IMR-90 (cell line): ENCODE results near the gene SPATA9. TPM values are rescaled to one million over a fixed set of nuclear protein-coding genes. Genes with fewer than 3 reads are reported as not detected.
A peak's percentile ranks its signal among the peaks of the same experiment; 100 is the strongest.

ENCODE experiments used
- ATAC-seq: fragments of 200-7000 bp; cut with Tn5 transposase; 2 replicates; pipeline ENCODE4 v1.9.1; 2020; ENCODE audit warnings: low read depth, mild to moderate bottlenecking, moderate library complexity
- BruUV-seq: library from RNA; stranded (reverse); fragments of 400-500 nt; replicated peaks from 2 replicates; lab custom pipeline; 2021; lab: Mats Ljungman, UMichigan
- CTCF ChIA-PET: fragments of 300-600 bp; formaldehyde crosslinking; extraction: SDS; loops from one replicate; lab custom pipeline; 2021; ENCODE audit warnings: antibody characterized with exemption; lab: Yijun Ruan, JAX
- POLR2A ChIA-PET: fragments of 300-600 bp; sonication (Branson Sonifier 250); formaldehyde crosslinking; loops from one replicate; lab custom pipeline; 2022; ENCODE audit warnings: antibody characterized with exemption; ENCODE audit not compliant: unreplicated experiment; lab: Charles Lee
- DNase-seq: peaks from one replicate; pipeline ENCODE4 v3.0.0; 2013
- H2AFZ ChIP-seq: replicated peaks from 2 replicates; pipeline ENCODE3; 2013; ENCODE audit warnings: low read length, mild to moderate bottlenecking; ENCODE audit not compliant: poor library complexity
- H2AK5ac ChIP-seq: 2 replicates; pipeline ENCODE4 v1.6.1; 2013; ENCODE audit warnings: low read depth, low read length, inconsistent platforms
- H2AK9ac ChIP-seq: replicated peaks from 2 replicates; pipeline ENCODE3; 2013; ENCODE audit warnings: mild to moderate bottlenecking, low read depth, low read length, moderate library complexity; ENCODE audit not compliant: poor library complexity
- H2BK120ac ChIP-seq: 2 replicates; pipeline ENCODE4 v1.6.1; 2013; ENCODE audit warnings: low read depth, low read length, inconsistent platforms
- H2BK15ac ChIP-seq: 3 replicates; pipeline ENCODE4 v1.6.1; 2013; ENCODE audit warnings: low read depth, low read length, inconsistent platforms
- H2BK20ac ChIP-seq: 2 replicates; pipeline ENCODE4 v1.6.1; 2013; ENCODE audit warnings: low read depth, mild to moderate bottlenecking, inconsistent platforms, low read length, moderate library complexity
- H2BK5ac ChIP-seq: 2 replicates; pipeline ENCODE4 v1.6.1; 2013; ENCODE audit warnings: mild to moderate bottlenecking, low read depth, low read length, inconsistent platforms; ENCODE audit not compliant: poor library complexity, severe bottlenecking
- H3K14ac ChIP-seq: replicated peaks from 2 replicates; pipeline ENCODE4 v1.6.1; 2013; ENCODE audit warnings: low read depth, low read length, inconsistent platforms
- H3K18ac ChIP-seq: 2 replicates; pipeline ENCODE4 v1.6.1; 2013; ENCODE audit warnings: low read depth, low read length, control low read depth
- H3K23ac ChIP-seq: 2 replicates; pipeline ENCODE4 v1.6.1; 2013; ENCODE audit warnings: low read depth, low read length, inconsistent platforms
- H3K27ac ChIP-seq: 2 replicates; pipeline ENCODE4 v1.5.1; 2013; ENCODE audit warnings: mild to moderate bottlenecking, control low read depth, low read length; ENCODE audit not compliant: insufficient read depth
- H3K27me3 ChIP-seq: 2 replicates; pipeline ENCODE4 v1.6.1; 2013; ENCODE audit warnings: low read length; ENCODE audit not compliant: control insufficient read depth, insufficient read depth
- H3K36me3 ChIP-seq: 2 replicates; pipeline ENCODE4 v1.6.1; 2013; ENCODE audit warnings: low read length, mixed read lengths; ENCODE audit not compliant: control insufficient read depth, insufficient read depth
- H3K4ac ChIP-seq: 2 replicates; pipeline ENCODE4 v1.6.1; 2013; ENCODE audit warnings: low read depth, low read length, inconsistent platforms
- H3K4me1 ChIP-seq: 2 replicates; pipeline ENCODE4 v1.6.1; 2013; ENCODE audit warnings: low read length, mixed read lengths; ENCODE audit not compliant: control insufficient read depth, insufficient read depth
- H3K4me2 ChIP-seq: 2 replicates; pipeline ENCODE4 v1.6.1; 2013; ENCODE audit warnings: low read depth, mild to moderate bottlenecking, control low read depth, low read length, moderate library complexity
- H3K4me3 ChIP-seq: 2 replicates; pipeline ENCODE4 v1.5.1; 2013; ENCODE audit warnings: low read depth, mild to moderate bottlenecking, control low read depth, low read length, moderate library complexity; ENCODE audit not compliant: insufficient read depth
- H3K56ac ChIP-seq: 2 replicates; pipeline ENCODE4 v1.6.1; 2013; ENCODE audit warnings: low read length, inconsistent platforms; ENCODE audit not compliant: insufficient read depth; ENCODE audit errors: extremely low read depth
- H3K79me1 ChIP-seq, 2 experiments: 2 replicates each; pipeline ENCODE4 v1.6.1; 2013; ENCODE audit warnings: low read length in 2 of 2, inconsistent platforms in 1 of 2, low read depth in 1 of 2
- H3K9ac ChIP-seq: 2 replicates; pipeline ENCODE4 v1.6.1; 2013; ENCODE audit warnings: low read depth, low read length, control low read depth
- H3K9me1 ChIP-seq: 2 replicates; pipeline ENCODE4 v1.6.1; 2013; ENCODE audit warnings: low read length, inconsistent platforms; ENCODE audit not compliant: insufficient read depth
- H3K9me3 ChIP-seq: 2 replicates; pipeline ENCODE4 v1.6.1; 2013; ENCODE audit warnings: low read length; ENCODE audit not compliant: control insufficient read depth, insufficient read depth
- H4K20me1 ChIP-seq: 2 replicates; pipeline ENCODE4 v1.6.1; 2013; ENCODE audit warnings: low read length, inconsistent platforms; ENCODE audit not compliant: insufficient read depth
- H4K5ac ChIP-seq: 2 replicates; pipeline ENCODE4 v1.6.1; 2013; ENCODE audit warnings: mild to moderate bottlenecking, low read depth, low read length, control low read depth
- H4K8ac ChIP-seq, 2 experiments: 2 replicates each; pipeline ENCODE4 v1.6.1; 2013; ENCODE audit warnings: low read depth in 2 of 2, low read length in 2 of 2, control low read depth in 1 of 2, inconsistent platforms in 1 of 2
- H4K91ac ChIP-seq: 2 replicates; pipeline ENCODE4 v1.6.1; 2013; ENCODE audit warnings: low read depth, low read length, inconsistent platforms; ENCODE audit not compliant: insufficient read depth
- BHLHE40 ChIP-seq: fragments of 150-350 bp; IDR thresholded peaks from 2 replicates; pipeline ENCODE4 v1.6.1; 2016; ENCODE audit warnings: mild to moderate bottlenecking, low read depth, low read length
- CEBPB ChIP-seq: IDR thresholded peaks from 2 replicates; pipeline ENCODE4 v1.6.1; 2012; ENCODE audit warnings: low read depth, low read length, improper control_type of control experiment
- CHD1 ChIP-seq: IDR thresholded peaks from 2 replicates; pipeline ENCODE4 v1.6.1; 2012; ENCODE audit warnings: low read depth, low read length, improper control_type of control experiment
- CTCF ChIP-seq: conservative IDR thresholded peaks from 2 replicates; pipeline ENCODE4 v1.5.1; 2012; ENCODE audit warnings: mild to moderate bottlenecking, low read depth, low read length, improper control_type of control experiment
- ELK1 ChIP-seq: fragments of 150-350 bp; IDR thresholded peaks from 2 replicates; pipeline ENCODE4 v1.6.1; 2016; ENCODE audit warnings: low read depth, mild to moderate bottlenecking, low read length, moderate library complexity, borderline replicate concordance
- FOS ChIP-seq: fragments of 150-350 bp; IDR thresholded peaks from 2 replicates; pipeline ENCODE4 v1.6.1; 2016; ENCODE audit warnings: low read depth, low read length
- MAFK ChIP-seq: IDR thresholded peaks from 2 replicates; pipeline ENCODE4 v1.6.1; 2012; ENCODE audit warnings: low read depth, low read length, improper control_type of control experiment
- MAZ ChIP-seq: IDR thresholded peaks from 2 replicates; pipeline ENCODE4 v1.6.1; 2012; ENCODE audit warnings: low read depth, mild to moderate bottlenecking, low read length, improper control_type of control experiment, moderate library complexity, borderline replicate concordance
- MXI1 ChIP-seq: IDR thresholded peaks from 2 replicates; pipeline ENCODE4 v1.6.1; 2012; ENCODE audit warnings: low read depth, mild to moderate bottlenecking, low read length, moderate library complexity, borderline replicate concordance
- NFE2L2 ChIP-seq: fragments of 150-350 bp; IDR thresholded peaks from 2 replicates; pipeline ENCODE4 v1.6.1; 2016; ENCODE audit warnings: low read depth, mild to moderate bottlenecking, low read length
- POLR2A ChIP-seq: IDR thresholded peaks from 2 replicates; pipeline ENCODE4 v1.6.1; 2012; ENCODE audit warnings: mild to moderate bottlenecking, low read depth, low read length
- RAD21 ChIP-seq: IDR thresholded peaks from 2 replicates; pipeline ENCODE4 v1.6.1; 2012; ENCODE audit warnings: low read length, improper control_type of control experiment
- RCOR1 ChIP-seq: IDR thresholded peaks from 2 replicates; pipeline ENCODE4 v1.6.1; 2012; ENCODE audit warnings: mild to moderate bottlenecking, low read length, improper control_type of control experiment; ENCODE audit not compliant: insufficient replicate concordance
- RFX5 ChIP-seq: IDR thresholded peaks from 2 replicates; pipeline ENCODE4 v1.8.0; 2012; ENCODE audit warnings: low read depth, mild to moderate bottlenecking, low read length, moderate library complexity
- SMC3 ChIP-seq: fragments of 150-350 bp; IDR thresholded peaks from 2 replicates; pipeline ENCODE4 v1.6.1; 2016; ENCODE audit warnings: low read depth, mild to moderate bottlenecking, antibody characterized with exemption, low read length, moderate library complexity
- USF2 ChIP-seq: fragments of 150-350 bp; IDR thresholded peaks from 2 replicates; pipeline ENCODE4 v1.6.1; 2017; ENCODE audit warnings: mild to moderate bottlenecking, antibody characterized with exemption, low read length, low read depth
- WGBS, 2 experiments: methylation state at CpG; one replicate each; pipeline versions ENCODE4 v1.1.5 to v1.1.7; 2013; ENCODE audit warnings: missing lambda C conversion rate in 2 of 2; ENCODE audit not compliant: insufficient read length in 1 of 2; ENCODE audit errors: extremely low coverage in 2 of 2; 5-methylcytosine and 5-hydroxymethylcytosine counted together
- dilution Hi-C: fragments of 300-500 bp; cut with HindIII; formaldehyde crosslinking; loops from one replicate; pipeline ENCODE4 v1.14.3; 2018; ENCODE audit warnings: low sequenced_read_pairs; ENCODE audit not compliant: unreplicated experiment
- in situ Hi-C: fragments of 300-500 bp; cut with MboI; formaldehyde crosslinking; loops from 3 replicates; pipeline ENCODE4 v1.14.3; 2019; ENCODE audit warnings: low sequenced_read_pairs, inconsistent platforms, mixed read lengths
- intact Hi-C: fragments of 100-400 bp; cut with micrococcal nuclease; formaldehyde crosslinking; loops from 2 replicates; pipeline ENCODE4 v1.10.0; 2022
- polyA plus RNA-seq, 3 experiments: library from polyadenylated mRNA; depleted of rRNA; stranded (reverse); fragments of >200 nt; gene quantifications; 2 replicates each; pipeline ENCODE4 v1.2.3, GENCODE V29; 2012; ENCODE audit warnings: low replicate concordance in 1 of 3
- total RNA-seq: library from RNA; depleted of rRNA; stranded (reverse); fragments of >200 nt; gene quantifications from 2 replicates; pipeline ENCODE4 v1.2.3, GENCODE V29; 2012

Gene SPATA9
- total and polyA plus RNA-seq, 2 of the 4 experiments (the other 2 are of a cell fraction) = 0.72 to 0.86 TPM

- H3K23ac ChIP-seq = no peak overlapping the region
- no peaks in the 10 kb centered on the region for H4K20me1 ChIP-seq
- peaks cover 14% of the 10 kb centered on the region for H3K4me1 ChIP-seq
- no peak overlapping the region for H3K4me3 ChIP-seq
- peak overlapping the region; percentile 48 for H2BK5ac ChIP-seq
- H4K5ac ChIP-seq = no peak overlapping the region
- H3K56ac ChIP-seq = no peak overlapping the region
- no peak overlapping the region for H3K9ac ChIP-seq
- no peak overlapping the region for H3K27ac ChIP-seq
- no peaks in the 10 kb centered on the region for H3K27me3 ChIP-seq
- H3K9me1 ChIP-seq = peaks cover 4% of the 10 kb centered on the region
- H3K4ac ChIP-seq = 0 out of 2 replicates have a peak overlapping the region, but pooled peaks have one; percentile 31
- H2BK20ac ChIP-seq = no peak overlapping the region
- H2AK9ac ChIP-seq = peak overlapping the region; percentile 33
- H4K8ac ChIP-seq = no peak overlapping the region
- no peaks in the 10 kb centered on the region for H3K9me3 ChIP-seq
- no peak overlapping the region for H2BK15ac ChIP-seq
- 0 out of 2 replicates have a peak overlapping the region, but pooled peaks have one; percentile 71 for H3K14ac ChIP-seq
- ATAC-seq (no peak), DNase-seq (peak; percentile 40)
- no peak overlapping the region for H2AK5ac ChIP-seq
- no peak overlapping the region; the same call in 1 of the 2 replicates for H4K91ac ChIP-seq
- dilution Hi-C loops = no loop called here
- in situ Hi-C loops = no loop called here
- H2AFZ ChIP-seq = no peak overlapping the region
- H3K79me1 ChIP-seq = 0 out of 4 replicates have a peak, but pooled peaks cover 0 to 4% of the 10 kb centered on the region in 2 experiments
- CTCF ChIA-PET = interaction anchor here (0.8 kb wide), 1 partner anchor 9 kb away, joined by 3 read pairs; no protein-coding TSS in a partner anchor
- H3K4me2 ChIP-seq = no peak overlapping the region
- no peak overlapping the region for H2BK120ac ChIP-seq
- BruUV-seq = no TSS peak
- no peaks in the 10 kb centered on the region for H3K36me3 ChIP-seq
- intact Hi-C loops = no loop called here
- TF ChIP-seq MAFK (no peak), RAD21 (no peak), ELK1 (no peak), NFE2L2 (no peak), POLR2A (no peak), MXI1 (no peak), CTCF (no peak), USF2 (no peak), FOS (no peak), BHLHE40 (no peak), CEBPB (peak; percentile 34; the same call in 1 of the 2 replicates), SMC3 (no peak), CHD1 (no peak), RCOR1 (no peak), MAZ (peak; percentile 48; the same call in 1 of the 2 replicates), RFX5 (no peak)
- peak overlapping the region; percentile 9; the same call in 1 of the 2 replicates for H3K18ac ChIP-seq
- 43% methylated on average over 2 of the region's 3 CpGs; no CpG with 5 or more reads in 1 of the 2 experiments for WGBS, 2 experiments
- POLR2A ChIA-PET = no interaction called here
These were observed 9.7 kb downstream of the SPATA9 start for GRCh38 chr5:95673081-95673480.
